AG04449 (cell line): ENCODE measurements around the gene TRIM26.

Experiments used
- CTCF ChIA-PET: fragments of 350-600 bp; formaldehyde crosslinking; extraction: SDS; loops from one replicate; lab custom pipeline; 2021; ENCODE audit warnings: antibody characterized with exemption; lab: Yijun Ruan, JAX
- POLR2A ChIA-PET: fragments of 400-600, 350-600 bp; formaldehyde crosslinking; extraction: SDS; loops from one replicate; lab custom pipeline; 2020; ENCODE audit warnings: antibody characterized with exemption, inconsistent platforms; lab: Yijun Ruan, JAX
- DNase-seq: peaks from one replicate; pipeline ENCODE4 v3.0.0-alpha.2; 2010; ENCODE audit warnings: low read depth, low spot score
- H3K4me3 ChIP-seq: 2 replicates; pipeline ENCODE4 v1.5.1; 2011; ENCODE audit warnings: low read depth, mild to moderate bottlenecking, control low read depth, low read length
- TF ChIP-seq, protein P1 (sequence below): IDR thresholded peaks from one replicate; pipeline ENCODE4 v1.5.1; 2011; ENCODE audit warnings: mild to moderate bottlenecking, moderate library complexity, low read length, control low read depth, inconsistent platforms; ENCODE audit not compliant: insufficient read depth; ENCODE audit errors: missing control alignments

The TRIM26 gene

GRCh38 chr6:30150671-30151395, 62.4 kb downstream of the TRIM26 start:
- TF ChIP-seq, protein P1, sequence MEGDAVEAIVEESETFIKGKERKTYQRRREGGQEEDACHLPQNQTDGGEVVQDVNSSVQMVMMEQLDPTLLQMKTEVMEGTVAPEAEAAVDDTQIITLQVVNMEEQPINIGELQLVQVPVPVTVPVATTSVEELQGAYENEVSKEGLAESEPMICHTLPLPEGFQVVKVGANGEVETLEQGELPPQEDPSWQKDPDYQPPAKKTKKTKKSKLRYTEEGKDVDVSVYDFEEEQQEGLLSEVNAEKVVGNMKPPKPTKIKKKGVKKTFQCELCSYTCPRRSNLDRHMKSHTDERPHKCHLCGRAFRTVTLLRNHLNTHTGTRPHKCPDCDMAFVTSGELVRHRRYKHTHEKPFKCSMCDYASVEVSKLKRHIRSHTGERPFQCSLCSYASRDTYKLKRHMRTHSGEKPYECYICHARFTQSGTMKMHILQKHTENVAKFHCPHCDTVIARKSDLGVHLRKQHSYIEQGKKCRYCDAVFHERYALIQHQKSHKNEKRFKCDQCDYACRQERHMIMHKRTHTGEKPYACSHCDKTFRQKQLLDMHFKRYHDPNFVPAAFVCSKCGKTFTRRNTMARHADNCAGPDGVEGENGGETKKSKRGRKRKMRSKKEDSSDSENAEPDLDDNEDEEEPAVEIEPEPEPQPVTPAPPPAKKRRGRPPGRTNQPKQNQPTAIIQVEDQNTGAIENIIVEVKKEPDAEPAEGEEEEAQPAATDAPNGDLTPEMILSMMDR = no peak
- ChIA-PET POLR2A (no interaction called here), CTCF (interaction anchor here (2.4 to 6.7 kb wide), 2 partner anchors 17 to 19 kb away, joined by 7 to 56 read pairs; no protein-coding TSS in a partner anchor)
- DNase-seq = no peak
- H3K4me3 ChIP-seq = no peak overlapping the region

DNA sequence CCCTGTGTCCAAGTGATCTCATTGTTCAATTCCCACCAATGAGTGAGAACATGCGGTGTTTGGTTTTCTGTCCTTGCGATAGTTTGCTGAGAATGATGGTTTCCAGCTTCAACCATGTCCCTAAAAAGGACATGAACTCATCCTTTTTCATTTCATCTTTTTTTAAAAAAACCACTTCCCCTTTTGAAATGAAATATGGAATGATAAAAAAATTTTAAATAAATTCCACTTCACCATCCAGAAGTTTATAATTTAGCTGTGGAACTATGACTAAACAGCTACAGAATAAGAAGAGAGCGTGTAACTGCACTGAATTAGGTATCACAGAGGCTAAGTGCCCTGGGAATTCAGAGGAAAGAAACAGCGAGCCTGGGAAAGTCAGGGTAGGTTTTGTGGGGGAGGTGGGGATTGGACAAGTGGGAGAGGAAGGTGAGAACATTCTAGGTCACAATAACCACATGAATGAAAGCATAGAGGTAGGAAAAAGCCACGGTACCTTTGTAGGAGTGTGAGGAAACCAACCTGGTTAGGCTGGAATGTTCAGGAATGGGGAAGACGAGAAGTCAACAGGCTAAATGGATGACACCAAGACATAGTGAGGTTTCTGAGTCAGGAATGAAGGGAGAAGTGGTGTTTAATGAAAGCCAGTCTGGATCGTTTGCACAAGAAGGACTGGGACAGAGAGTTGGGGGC, 63.2 kb downstream of the TRIM26 start:
- ChIA-PET POLR2A (no interaction called here), CTCF (interaction anchor here (0.7 to 6.7 kb wide), 3 partner anchors 15 to 18 kb away, joined by 3 to 56 read pairs (median 7); no protein-coding TSS in a partner anchor)
- TF ChIP-seq, protein P1 = no peak
- H3K4me3 ChIP-seq = no peak overlapping the region
- no peak for DNase-seq

- TF ChIP-seq, protein P1 = no peak
- CTCF ChIA-PET = interaction anchor here (1.3 to 3.4 kb wide), 2 partner anchors 18 to 22 kb away, joined by 4 to 33 read pairs; no protein-coding TSS in a partner anchor
- POLR2A ChIA-PET = no interaction called here
- no peak for DNase-seq
- no peak overlapping the region for H3K4me3 ChIP-seq
Observed at GRCh38 chr6:30149234-30149633, 64.0 kb downstream of the TRIM26 start.

DNA sequence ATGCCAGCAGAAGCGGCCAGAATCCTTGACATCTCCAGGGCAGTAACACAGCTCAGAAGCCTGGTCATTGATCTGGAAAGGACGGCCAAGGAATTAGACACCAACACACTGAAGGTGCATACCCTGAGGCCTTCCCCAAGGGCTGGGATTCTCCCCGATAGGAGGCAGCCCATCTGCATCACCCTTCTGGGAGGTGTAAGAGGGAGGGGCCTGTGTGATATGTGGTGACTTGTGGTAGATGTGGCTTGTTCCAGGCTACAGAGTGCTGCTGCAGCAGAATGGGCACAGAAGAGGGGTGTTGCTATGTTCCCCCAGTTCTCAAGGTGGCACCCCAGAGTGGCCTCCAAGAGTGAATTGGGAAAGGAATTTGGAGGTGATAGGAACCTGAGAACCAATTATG, 66.1 kb downstream of the TRIM26 start:
- ChIA-PET CTCF (interaction anchor here (0.7 to 3.4 kb wide), 4 partner anchors 13 to 44 kb away, joined by 3 to 33 read pairs (median 6); no protein-coding TSS in a partner anchor), POLR2A (no interaction called here)
- no peak overlapping the region for H3K4me3 ChIP-seq
- TF ChIP-seq, protein P1 = no peak
- no peak for DNase-seq

DNA sequence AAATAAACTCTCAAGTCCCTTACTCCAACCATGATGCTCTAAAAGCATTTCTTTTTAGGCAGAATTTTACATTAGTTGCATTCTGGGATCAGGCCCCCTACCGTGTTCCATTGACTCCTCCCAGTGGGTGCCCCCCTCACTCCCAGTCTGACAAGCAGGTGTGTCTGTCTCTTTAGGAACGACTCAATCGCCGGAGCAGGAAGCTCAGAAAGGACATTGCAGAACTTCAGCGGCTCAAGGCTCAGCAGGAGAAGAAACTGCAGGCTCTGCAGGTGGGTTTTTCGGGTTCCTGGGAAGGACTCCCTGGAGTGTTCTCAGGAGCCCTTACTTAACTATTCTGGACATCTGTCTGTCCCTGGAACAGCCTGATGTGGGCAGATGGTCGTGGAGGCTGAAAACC, 67.4 kb downstream of the TRIM26 start:
- POLR2A ChIA-PET = no interaction called here
- H3K4me3 ChIP-seq = no peak overlapping the region
- DNase-seq = no peak
- CTCF ChIA-PET = interaction anchor here (1.7 to 3.4 kb wide), 3 partner anchors 14 to 42 kb away, joined by 4 to 33 read pairs (median 14); no protein-coding TSS in a partner anchor
- TF ChIP-seq, protein P1 = no peak

DNA sequence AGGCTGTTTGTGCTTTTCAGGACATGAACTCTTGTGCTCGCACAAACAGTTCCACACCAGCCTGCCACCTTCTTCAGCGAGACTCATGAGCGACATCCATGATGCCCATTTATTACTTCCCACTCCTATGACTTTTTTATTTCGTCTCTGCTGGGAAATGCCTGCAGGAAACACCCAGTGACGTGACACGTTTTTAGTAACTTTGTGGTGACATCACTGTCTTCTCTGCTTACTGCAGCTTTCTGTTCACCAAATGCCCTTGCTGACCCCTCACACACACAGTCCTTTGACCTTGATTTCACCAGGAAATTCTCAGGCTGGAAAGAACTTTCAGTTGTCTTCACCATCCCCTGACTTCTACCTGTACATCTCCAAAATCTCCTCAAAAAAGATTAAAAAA, 68.4 kb downstream of the TRIM26 start:
- no peak for DNase-seq
- no peak overlapping the region for H3K4me3 ChIP-seq
- ChIA-PET POLR2A (no interaction called here), CTCF (interaction anchor here (1.0 to 1.8 kb wide), 3 partner anchors 13 to 41 kb away, joined by 4 to 14 read pairs (median 4); no protein-coding TSS in a partner anchor)
- TF ChIP-seq, protein P1 = no peak
